AG04450 (cell line): Measurements from ENCODE around the gene ANKRD34B. TPM values are rescaled to one million over a fixed set of nuclear protein-coding genes. Genes with fewer than 3 reads are reported as not detected.
"Not testable (repeated sequence)": the region's sequence is repeated elsewhere in the genome, so short reads cannot be mapped to it uniquely, and the experiment has no call there.

Experiments used
- CTCF ChIA-PET: fragments of 300-600, 350-600 bp; formaldehyde crosslinking; extraction: SDS; loops from one replicate; lab custom pipeline; 2022; ENCODE audit warnings: antibody characterized with exemption, inconsistent platforms; lab: Charles Lee
- POLR2A ChIA-PET: fragments of 350-600 bp; formaldehyde crosslinking; extraction: SDS; loops from one replicate; lab custom pipeline; 2021; ENCODE audit warnings: antibody characterized with exemption, inconsistent platforms; lab: Yijun Ruan, JAX
- DNase-seq: peaks from one replicate; pipeline ENCODE4 v3.0.0-alpha.2; 2011; ENCODE audit warnings: low read depth, low spot score
- H3K27ac ChIP-seq: one replicate; pipeline ENCODE4 v1.5.1; 2012; ENCODE audit warnings: low read depth, low read length, control low read depth
- H3K27me3 ChIP-seq: one replicate; pipeline ENCODE4 v1.6.0; 2012; ENCODE audit warnings: low read length; ENCODE audit not compliant: control insufficient read depth, insufficient read depth
- H3K4me3 ChIP-seq: 2 replicates; pipeline ENCODE4 v1.5.1; 2011; ENCODE audit warnings: mild to moderate bottlenecking, low read depth, low read length, control low read depth
- H3K9me3 ChIP-seq: 2 replicates; pipeline ENCODE4 v1.5.1; 2012; ENCODE audit warnings: low read length; ENCODE audit not compliant: control insufficient read depth, insufficient read depth
- CTCF ChIP-seq: IDR thresholded peaks from 2 replicates; pipeline ENCODE4 v1.5.1; 2011; ENCODE audit warnings: low read depth, low read length, control low read depth, inconsistent platforms
- polyA plus RNA-seq: library from polyadenylated mRNA; depleted of rRNA; stranded (reverse); fragments of >200 nt; gene quantifications from 2 replicates; pipeline ENCODE4 v1.2.3, GENCODE V29; 2011

Gene ANKRD34B
- polyA plus RNA-seq, 1 experiment, result not detected

GRCh38 chr5:80588858-80589540 lies 18.9 kb upstream of the ANKRD34B start:
- POLR2A ChIA-PET, result no interaction called here
- CTCF ChIA-PET, result no interaction called here
- Histone ChIP-seq H3K27me3 (no peaks in the 10 kb centered on the region), H3K9me3 (no peaks in the 10 kb centered on the region), H3K4me3 (no peak overlapping the region), H3K27ac (no peak overlapping the region)
- TF ChIP-seq CTCF, result no peak
- no peak for DNase-seq

- Histone ChIP-seq H3K27ac (no peak overlapping the region), H3K27me3 (peaks cover 2% of the 10 kb centered on the region), H3K4me3 (no peak overlapping the region), H3K9me3 (no peaks in the 10 kb centered on the region)
- DNase-seq, result no peak
- ChIA-PET CTCF (no interaction called here), POLR2A (no interaction called here)
- no peak for TF ChIP-seq CTCF
These were observed 14.7 kb upstream of the ANKRD34B start for GRCh38 chr5:80584770-80585169.

DNA sequence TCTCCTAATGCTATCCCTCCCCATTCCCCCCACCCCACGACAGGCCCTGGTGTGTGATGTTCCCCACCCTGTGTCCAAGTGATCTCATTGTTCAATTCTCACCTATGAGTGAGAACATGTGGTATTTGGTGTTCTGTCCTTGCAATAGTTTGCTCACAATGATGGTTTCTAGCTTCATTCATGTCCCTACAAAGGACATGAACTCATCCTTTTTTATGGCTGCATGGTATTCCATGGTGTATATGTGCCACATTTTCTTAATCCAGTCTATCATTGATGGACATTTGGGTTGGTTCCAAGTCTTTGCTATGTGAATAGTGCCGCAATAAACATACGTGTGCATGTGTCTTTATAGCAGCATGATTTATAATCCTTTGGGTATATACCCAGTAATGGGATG lies 10.2 kb upstream of the ANKRD34B start:
- H3K4me3 ChIP-seq, CTCF ChIA-PET, H3K9me3 ChIP-seq, H3K27ac ChIP-seq, POLR2A ChIA-PET, DNase-seq, H3K27me3 ChIP-seq: not testable (repeated sequence)

DNA sequence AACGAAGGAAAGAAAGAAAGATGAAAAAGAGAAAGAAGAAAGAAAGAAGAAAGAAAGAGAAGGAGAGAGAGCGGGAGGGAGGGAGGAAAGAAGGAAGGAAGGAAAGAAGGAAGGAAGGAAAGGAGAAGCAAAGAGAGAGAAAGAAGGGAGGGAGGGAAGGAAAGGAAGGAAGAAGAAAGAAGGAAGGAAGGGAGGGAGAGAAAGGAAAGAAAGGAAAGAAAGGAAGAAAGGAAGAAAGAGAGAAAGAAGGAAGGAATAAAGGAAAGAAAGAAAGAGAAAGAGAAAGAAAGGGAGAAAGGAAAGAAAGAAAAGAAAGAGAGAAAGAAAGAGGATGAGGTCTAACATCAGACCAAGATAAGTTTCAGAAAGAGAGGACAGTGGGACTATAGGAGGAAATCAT lies 9.0 kb upstream of the ANKRD34B start:
- Histone ChIP-seq H3K27ac (no peak overlapping the region), H3K9me3 (no peaks in the 10 kb centered on the region), H3K4me3 (no peak overlapping the region), H3K27me3 (peaks cover 5% of the 10 kb centered on the region)
- no peak for TF ChIP-seq CTCF
- CTCF ChIA-PET, result no interaction called here
- no peak for DNase-seq
- POLR2A ChIA-PET, result no interaction called here

GRCh38 chr5:80577707-80578106 lies 7.6 kb upstream of the ANKRD34B start:
- Histone ChIP-seq H3K9me3 (no peaks in the 10 kb centered on the region), H3K4me3 (no peak overlapping the region), H3K27ac (no peak overlapping the region), H3K27me3 (peaks cover 12% of the 10 kb centered on the region)
- no peak for TF ChIP-seq CTCF
- POLR2A ChIA-PET, result no interaction called here
- CTCF ChIA-PET, result no interaction called here
- no peak for DNase-seq
